PC-3 (cell line): ENCODE results near the gene ZDHHC8. TPM values are rescaled to one million over a fixed set of nuclear protein-coding genes. Genes with fewer than 3 reads are reported as not detected.
A peak's percentile ranks its signal among the peaks of the same experiment; 100 is the strongest.

Experiments used
- ATAC-seq: fragments of 200-7000 bp; cut with Tn5 transposase; 2 replicates; pipeline ENCODE4 v1.9.1; 2020; ENCODE audit warnings: mild to moderate bottlenecking, moderate library complexity
- BruUV-seq: library from RNA; stranded (reverse); fragments of 400-500 nt; replicated peaks from 2 replicates; lab custom pipeline; 2021; lab: Mats Ljungman, UMichigan
- CTCF ChIA-PET: fragments of 300-600 bp; sonication (Branson Sonifier 250); formaldehyde crosslinking; loops from one replicate; lab custom pipeline; 2022; ENCODE audit warnings: antibody characterized with exemption; lab: Charles Lee
- POLR2A ChIA-PET: fragments of 300-600 bp; sonication (Branson Sonifier 250); formaldehyde crosslinking; loops from one replicate; lab custom pipeline; 2022; ENCODE audit warnings: antibody characterized with exemption; ENCODE audit not compliant: unreplicated experiment; lab: Charles Lee
- DNase-seq: peaks from one replicate; pipeline ENCODE4 v3.0.0-alpha.2; 2015
- H2AFZ ChIP-seq: fragments of 300-600 bp; sonication (generic); 2 replicates; pipeline ENCODE4 v1.6.0; 2016; ENCODE audit warnings: antibody characterized with exemption, low read length
- H3F3A ChIP-seq: fragments of 300-600 bp; sonication (generic); one replicate; pipeline ENCODE4 v1.6.0; 2017; ENCODE audit warnings: antibody characterized with exemption, low read length, control low read depth, mild to moderate bottlenecking; ENCODE audit not compliant: unreplicated experiment
- H3K27ac ChIP-seq: fragments of 300-600 bp; sonication (generic); 2 replicates; pipeline ENCODE4 v1.5.1; 2016; ENCODE audit warnings: mild to moderate bottlenecking, low read length
- H3K27me3 ChIP-seq: fragments of 300-600 bp; sonication (generic); 2 replicates; pipeline ENCODE4 v1.6.1; 2016; ENCODE audit warnings: low read length, mixed read lengths
- H3K36me3 ChIP-seq: fragments of 300-600 bp; sonication (generic); 2 replicates; pipeline ENCODE4 v1.6.1; 2016; ENCODE audit warnings: low read depth, mixed run types, low read length, mixed read lengths
- H3K4me1 ChIP-seq: fragments of 300-600 bp; sonication (generic); 2 replicates; pipeline ENCODE4 v1.5.1; 2016; ENCODE audit warnings: low read length; ENCODE audit not compliant: insufficient read depth
- H3K4me2 ChIP-seq: fragments of 300-600 bp; sonication (generic); 2 replicates; pipeline ENCODE4 v1.6.0; 2016; ENCODE audit warnings: low read length
- H3K4me3 ChIP-seq: fragments of 300-600 bp; sonication (generic); 2 replicates; pipeline ENCODE4 v1.5.1; 2016; ENCODE audit warnings: mild to moderate bottlenecking, low read length, mixed read lengths
- H3K79me2 ChIP-seq: fragments of 300-600 bp; sonication (generic); 2 replicates; pipeline ENCODE4 v1.6.1; 2017; ENCODE audit warnings: low read length, mixed read lengths
- H3K9ac ChIP-seq: fragments of 300-600 bp; sonication (generic); 2 replicates; pipeline ENCODE4 v1.6.0; 2016; ENCODE audit warnings: mild to moderate bottlenecking, low read length
- H3K9me2 ChIP-seq: fragments of 300-600 bp; sonication (generic); replicated peaks from 2 replicates; pipeline ENCODE4 v1.6.1; 2016; ENCODE audit warnings: mixed run types, low read length, mixed read lengths
- H3K9me3 ChIP-seq: fragments of 300-600 bp; sonication (generic); 2 replicates; pipeline ENCODE4 v1.6.1; 2016; ENCODE audit warnings: low read length, mixed read lengths
- H4K20me1 ChIP-seq: fragments of 300-600 bp; sonication (generic); 2 replicates; pipeline ENCODE4 v1.6.1; 2016; ENCODE audit warnings: low read length, mixed read lengths
- CTCF ChIP-seq: fragments of 300-600 bp; sonication (generic); conservative IDR thresholded peaks from 2 replicates; pipeline ENCODE4 v1.5.1; 2017; ENCODE audit warnings: antibody characterized with exemption, low read depth, mild to moderate bottlenecking, low read length
- EZH2 ChIP-seq: fragments of 300-600 bp; sonication (generic); IDR thresholded peaks from one replicate; pipeline ENCODE4 v1.6.1; 2017; ENCODE audit warnings: antibody characterized with exemption, mild to moderate bottlenecking, low read length; ENCODE audit not compliant: unreplicated experiment
- EZH2phosphoT487 ChIP-seq: fragments of 300-600 bp; sonication (generic); IDR thresholded peaks from 2 replicates; pipeline ENCODE4 v1.6.1; 2018; ENCODE audit warnings: mild to moderate bottlenecking, antibody characterized with exemption, low read length, borderline replicate concordance
- intact Hi-C: fragments of 100-400 bp; cut with micrococcal nuclease; formaldehyde crosslinking; loops from 2 replicates; pipeline ENCODE4 v1.9.0; 2023
- total RNA-seq: library from RNA; depleted of rRNA; stranded (reverse); fragments of >200 nt; gene quantifications from 2 replicates; pipeline ENCODE4 v1.2.3, GENCODE V29; 2014

Gene ZDHHC8
- total RNA-seq, 1 experiment from 2014 or later: 24.6 TPM

- Histone ChIP-seq H3K9ac (no peak overlapping the region), H3K36me3 (no peaks in the 10 kb centered on the region), H2AFZ (no peak overlapping the region), H3F3A (no peaks in the 10 kb centered on the region), H4K20me1 (no peaks in the 10 kb centered on the region), H3K4me1 (no peaks in the 10 kb centered on the region), H3K27ac (no peak overlapping the region), H3K9me2 (no peaks in the 10 kb centered on the region), H3K4me3 (no peak overlapping the region), H3K79me2 (peaks cover 43% of the 10 kb centered on the region), H3K9me3 (no peaks in the 10 kb centered on the region), H3K4me2 (no peak overlapping the region), H3K27me3 (no peaks in the 10 kb centered on the region)
- no peak for TF ChIP-seq CTCF
- intact Hi-C loops: no loop called here
- ChIA-PET CTCF (no interaction called here), POLR2A (no interaction called here)
- DNase-seq (no peak), ATAC-seq (no peak)
- no TSS peak for BruUV-seq
Observed at GRCh38 chr22:20138417-20138738, 6.8 kb downstream of the ZDHHC8 start.

- Histone ChIP-seq H3K9ac (no peak overlapping the region), H3K79me2 (peaks cover 38% of the 10 kb centered on the region)
- no TSS peak for BruUV-seq
Observed at GRCh38 chr22:20138868-20139267, 7.3 kb downstream of the ZDHHC8 start.

GRCh38 chr22:20139391-20140106 is 7.9 kb downstream of the ZDHHC8 start:
- Histone ChIP-seq H4K20me1 (no peaks in the 10 kb centered on the region), H3K27ac (no peak overlapping the region), H3K79me2 (peaks cover 31% of the 10 kb centered on the region), H2AFZ (no peak overlapping the region), H3K27me3 (no peaks in the 10 kb centered on the region), H3K4me2 (no peak overlapping the region), H3K4me1 (no peaks in the 10 kb centered on the region), H3K9me3 (no peaks in the 10 kb centered on the region), H3F3A (no peaks in the 10 kb centered on the region), H3K9me2 (no peaks in the 10 kb centered on the region), H3K9ac (no peak overlapping the region), H3K36me3 (no peaks in the 10 kb centered on the region), H3K4me3 (no peak overlapping the region)
- TF ChIP-seq CTCF (no peak), EZH2 (no peak), EZH2phosphoT487 (no peak)
- POLR2A ChIA-PET: no interaction called here
- DNase-seq (no peak), ATAC-seq (no peak)
- intact Hi-C loops: no loop called here
- CTCF ChIA-PET: no interaction called here
- TSS peak; percentile 31 for BruUV-seq

More at GRCh38 chr22:20138868-20139267, 7.3 kb downstream of the ZDHHC8 start:
- Histone ChIP-seq H3K4me3 (no peak overlapping the region), H3K4me1 (no peaks in the 10 kb centered on the region), H3K9me3 (no peaks in the 10 kb centered on the region), H3K27ac (no peak overlapping the region), H3K36me3 (no peaks in the 10 kb centered on the region), H3F3A (no peaks in the 10 kb centered on the region), H3K9me2 (no peaks in the 10 kb centered on the region), H3K27me3 (no peaks in the 10 kb centered on the region), H4K20me1 (no peaks in the 10 kb centered on the region), H2AFZ (no peak overlapping the region), H3K4me2 (no peak overlapping the region)
- POLR2A ChIA-PET: no interaction called here
- CTCF ChIA-PET: no interaction called here
- TF ChIP-seq EZH2: no peak
- TF ChIP-seq CTCF: no peak
- intact Hi-C loops: no loop called here
- no peak for DNase-seq
- no peak for ATAC-seq
